Osteocyte (in vitro differentiated cells): ENCODE results near the gene CASZ1. TPM values are rescaled to one million over a fixed set of nuclear protein-coding genes. Genes with fewer than 3 reads are reported as not detected.

ENCODE experiments used
- DNase-seq: peaks from one replicate; pipeline ENCODE4 v3.0.0; 2021; ENCODE audit warnings: mixed read lengths; ENCODE audit not compliant: unreplicated experiment; ENCODE audit errors: extremely low spot score
- H3K27ac Mint-ChIP-seq: one replicate; pipeline ENCODE4 v1.8.0; 2021; ENCODE audit warnings: mild to moderate bottlenecking, mixed read lengths; ENCODE audit not compliant: unreplicated experiment
- H3K27me3 Mint-ChIP-seq: one replicate; pipeline ENCODE4 v1.8.0; 2021; ENCODE audit warnings: mixed read lengths; ENCODE audit not compliant: unreplicated experiment
- H3K36me3 Mint-ChIP-seq: one replicate; pipeline ENCODE4 v1.8.0; 2021; ENCODE audit warnings: mixed read lengths; ENCODE audit not compliant: unreplicated experiment
- H3K4me1 Mint-ChIP-seq: one replicate; pipeline ENCODE4 v1.8.0; 2021; ENCODE audit warnings: mixed read lengths; ENCODE audit not compliant: unreplicated experiment
- H3K4me3 Mint-ChIP-seq: one replicate; pipeline ENCODE4 v1.8.0; 2021; ENCODE audit warnings: mild to moderate bottlenecking, moderate library complexity, mixed read lengths; ENCODE audit not compliant: unreplicated experiment
- H3K9me3 Mint-ChIP-seq: one replicate; pipeline ENCODE4 v1.8.0; 2021; ENCODE audit warnings: mixed read lengths; ENCODE audit not compliant: unreplicated experiment
- total RNA-seq: library from RNA; stranded (reverse); gene quantifications from 2 replicates; pipeline ENCODE4 v1.2.1, GENCODE V29; 2021
- TF ChIP-seq, protein P1 (sequence below): fragments of 200-600 bp; sonication (generic); IDR thresholded peaks from 2 replicates; pipeline ENCODE4 v1.5.0; 2021; ENCODE audit warnings: antibody characterized with exemption, mild to moderate bottlenecking, moderate library complexity

The CASZ1 gene
- total RNA-seq, 1 donor from 2014 or later, result 1.2 TPM

DNA sequence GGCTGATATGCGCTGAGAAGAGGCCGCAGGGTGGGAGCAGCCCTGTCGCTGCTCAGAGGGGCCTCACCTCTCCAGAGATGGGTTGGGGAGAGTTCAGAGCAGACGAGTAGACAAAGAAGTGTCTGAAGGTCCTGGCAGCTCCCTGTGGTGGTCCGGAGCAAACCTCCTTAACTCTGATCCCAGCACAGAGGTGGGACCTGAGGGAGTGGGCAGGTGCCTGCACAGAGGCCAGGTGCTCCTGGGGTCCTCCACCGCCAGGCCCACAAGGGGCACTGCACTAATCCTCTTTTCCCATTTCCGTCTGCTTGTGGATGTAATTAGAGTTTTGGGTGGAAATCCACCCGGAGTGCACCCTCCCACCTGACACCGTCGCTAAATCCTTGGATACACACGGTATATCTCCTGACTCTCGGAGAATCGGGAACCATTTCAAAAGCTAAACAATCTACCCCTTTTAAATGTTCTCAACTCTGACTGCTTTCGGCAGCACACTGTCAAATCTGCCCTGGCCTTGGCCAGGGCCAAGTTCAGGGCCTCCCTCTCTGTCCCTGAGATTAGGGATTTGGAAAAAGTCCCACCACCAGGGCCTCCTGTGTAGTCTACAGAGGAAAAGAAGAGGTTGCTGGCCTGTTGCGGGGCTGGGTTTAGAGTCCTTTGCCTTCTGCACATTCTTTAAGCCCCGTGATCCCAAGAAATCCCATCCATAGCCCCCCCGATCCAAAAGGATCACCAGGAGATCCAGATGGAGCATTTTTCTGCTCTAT is 22.4 kb downstream of the CASZ1 start:
- H3K36me3 Mint-ChIP-seq, result no peaks in the 10 kb centered on the region
- TF ChIP-seq, protein P1, sequence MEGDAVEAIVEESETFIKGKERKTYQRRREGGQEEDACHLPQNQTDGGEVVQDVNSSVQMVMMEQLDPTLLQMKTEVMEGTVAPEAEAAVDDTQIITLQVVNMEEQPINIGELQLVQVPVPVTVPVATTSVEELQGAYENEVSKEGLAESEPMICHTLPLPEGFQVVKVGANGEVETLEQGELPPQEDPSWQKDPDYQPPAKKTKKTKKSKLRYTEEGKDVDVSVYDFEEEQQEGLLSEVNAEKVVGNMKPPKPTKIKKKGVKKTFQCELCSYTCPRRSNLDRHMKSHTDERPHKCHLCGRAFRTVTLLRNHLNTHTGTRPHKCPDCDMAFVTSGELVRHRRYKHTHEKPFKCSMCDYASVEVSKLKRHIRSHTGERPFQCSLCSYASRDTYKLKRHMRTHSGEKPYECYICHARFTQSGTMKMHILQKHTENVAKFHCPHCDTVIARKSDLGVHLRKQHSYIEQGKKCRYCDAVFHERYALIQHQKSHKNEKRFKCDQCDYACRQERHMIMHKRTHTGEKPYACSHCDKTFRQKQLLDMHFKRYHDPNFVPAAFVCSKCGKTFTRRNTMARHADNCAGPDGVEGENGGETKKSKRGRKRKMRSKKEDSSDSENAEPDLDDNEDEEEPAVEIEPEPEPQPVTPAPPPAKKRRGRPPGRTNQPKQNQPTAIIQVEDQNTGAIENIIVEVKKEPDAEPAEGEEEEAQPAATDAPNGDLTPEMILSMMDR, result no peak
- no peaks in the 10 kb centered on the region for H3K9me3 Mint-ChIP-seq
- peaks cover 36% of the 10 kb centered on the region for H3K27me3 Mint-ChIP-seq
- H3K27ac Mint-ChIP-seq, result no peak overlapping the region
- no peak overlapping the region for H3K4me3 Mint-ChIP-seq
- no peak for DNase-seq
- no peaks in the 10 kb centered on the region for H3K4me1 Mint-ChIP-seq

GRCh38 chr1:10773376-10773775 is 23.1 kb downstream of the CASZ1 start:
- TF ChIP-seq, protein P1, result no peak
- H3K36me3 Mint-ChIP-seq, result no peaks in the 10 kb centered on the region
- DNase-seq, result no peak
- no peaks in the 10 kb centered on the region for H3K9me3 Mint-ChIP-seq
- no peak overlapping the region for H3K27ac Mint-ChIP-seq
- H3K4me3 Mint-ChIP-seq, result no peak overlapping the region
- H3K4me1 Mint-ChIP-seq, result no peaks in the 10 kb centered on the region
- H3K27me3 Mint-ChIP-seq, result peaks cover 36% of the 10 kb centered on the region

DNA sequence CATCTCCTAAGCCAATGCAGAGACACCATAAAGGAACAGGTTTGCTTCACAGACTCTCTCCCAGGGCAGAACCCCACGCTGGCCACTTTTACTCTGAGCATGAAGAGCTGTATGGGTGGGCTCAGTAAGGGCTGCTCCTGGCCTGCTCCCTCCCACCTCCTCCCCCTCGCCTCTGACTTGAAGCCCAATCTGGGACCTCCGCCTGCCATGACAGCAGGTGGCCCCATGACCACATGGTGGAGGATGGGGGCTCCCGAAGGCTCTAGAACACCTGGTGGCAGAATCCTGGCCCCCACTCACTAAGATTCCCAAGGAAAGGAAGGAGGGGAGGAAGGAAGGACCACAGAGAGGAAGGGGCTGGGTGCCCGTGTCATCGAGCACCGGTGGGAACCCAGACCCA is 23.7 kb downstream of the CASZ1 start:
- DNase-seq, result no peak
- Mint-ChIP-seq H3K4me3 (no peak overlapping the region), H3K9me3 (no peaks in the 10 kb centered on the region), H3K36me3 (no peaks in the 10 kb centered on the region), H3K27ac (no peak overlapping the region), H3K4me1 (no peaks in the 10 kb centered on the region), H3K27me3 (peaks cover 36% of the 10 kb centered on the region)
- TF ChIP-seq, protein P1, result no peak

- DNase-seq, result no peak
- Mint-ChIP-seq H3K4me3 (no peak overlapping the region), H3K36me3 (no peaks in the 10 kb centered on the region), H3K27me3 (peaks cover 36% of the 10 kb centered on the region), H3K27ac (no peak overlapping the region), H3K4me1 (no peaks in the 10 kb centered on the region), H3K9me3 (no peaks in the 10 kb centered on the region)
- TF ChIP-seq, protein P1, result no peak
These were observed 24.7 kb downstream of the CASZ1 start for GRCh38 chr1:10771789-10772188.

DNA sequence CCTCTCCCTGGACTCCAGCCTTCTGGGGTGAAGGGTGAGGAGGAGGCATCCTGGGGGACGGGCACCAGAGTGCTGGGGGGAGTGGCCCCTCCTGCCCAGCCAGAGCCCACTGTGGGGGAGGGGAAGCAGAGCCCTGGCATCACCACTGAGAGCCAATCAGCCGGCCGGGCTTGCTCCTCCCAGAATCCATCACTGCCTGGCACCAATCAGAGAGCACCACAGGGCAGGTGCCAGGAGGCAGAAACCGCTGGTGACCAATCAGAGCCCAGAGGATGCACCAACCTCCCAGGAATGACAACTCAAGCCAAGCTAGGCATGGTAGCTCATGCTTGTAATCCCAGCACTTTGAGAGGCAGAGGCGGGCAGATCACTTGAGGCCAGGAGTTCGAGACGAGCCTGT is 27.9 kb downstream of the CASZ1 start:
- Mint-ChIP-seq H3K36me3 (no peaks in the 10 kb centered on the region), H3K27ac (no peak overlapping the region), H3K27me3 (peaks cover 20% of the 10 kb centered on the region), H3K9me3 (no peaks in the 10 kb centered on the region), H3K4me3 (no peak overlapping the region), H3K4me1 (no peaks in the 10 kb centered on the region)
- DNase-seq, result no peak
- TF ChIP-seq, protein P1, result no peak
